ENCODE results near the gene BTBD19.

DNA sequence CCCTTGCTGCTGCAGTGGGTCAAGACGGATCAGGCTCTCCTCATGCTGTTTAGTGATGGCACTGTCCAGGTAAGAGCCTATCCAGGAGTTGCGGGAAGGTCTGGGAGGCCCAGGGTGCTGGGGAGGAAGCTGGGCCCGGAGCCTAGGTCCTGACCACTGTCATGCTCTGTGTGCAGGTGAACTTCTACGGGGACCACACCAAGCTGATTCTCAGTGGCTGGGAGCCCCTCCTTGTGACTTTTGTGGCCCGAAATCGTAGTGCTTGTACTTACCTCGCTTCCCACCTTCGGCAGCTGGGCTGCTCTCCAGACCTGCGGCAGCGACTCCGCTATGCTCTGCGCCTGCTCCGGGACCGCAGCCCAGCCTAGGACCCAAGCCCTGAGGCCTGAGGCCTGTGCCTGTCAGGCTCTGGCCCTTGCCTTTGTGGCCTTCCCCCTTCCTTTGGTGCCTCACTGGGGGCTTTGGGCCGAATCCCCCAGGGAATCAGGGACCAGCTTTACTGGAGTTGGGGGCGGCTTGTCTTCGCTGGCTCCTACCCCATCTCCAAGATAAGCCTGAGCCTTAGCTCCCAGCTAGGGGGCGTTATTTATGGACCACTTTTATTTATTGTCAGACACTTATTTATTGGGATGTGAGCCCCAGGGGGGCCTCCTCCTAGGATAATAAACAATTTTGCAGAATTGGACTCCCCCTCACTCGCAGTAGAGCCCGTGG, 2.9 kb upstream of the BTBD19 start:
- no peak for TF ChIP-seq YY1 (IDR thresholded peaks at IDR 0.05; ENCODE audit: low read depth)
- TF ChIP-seq, protein P1, sequence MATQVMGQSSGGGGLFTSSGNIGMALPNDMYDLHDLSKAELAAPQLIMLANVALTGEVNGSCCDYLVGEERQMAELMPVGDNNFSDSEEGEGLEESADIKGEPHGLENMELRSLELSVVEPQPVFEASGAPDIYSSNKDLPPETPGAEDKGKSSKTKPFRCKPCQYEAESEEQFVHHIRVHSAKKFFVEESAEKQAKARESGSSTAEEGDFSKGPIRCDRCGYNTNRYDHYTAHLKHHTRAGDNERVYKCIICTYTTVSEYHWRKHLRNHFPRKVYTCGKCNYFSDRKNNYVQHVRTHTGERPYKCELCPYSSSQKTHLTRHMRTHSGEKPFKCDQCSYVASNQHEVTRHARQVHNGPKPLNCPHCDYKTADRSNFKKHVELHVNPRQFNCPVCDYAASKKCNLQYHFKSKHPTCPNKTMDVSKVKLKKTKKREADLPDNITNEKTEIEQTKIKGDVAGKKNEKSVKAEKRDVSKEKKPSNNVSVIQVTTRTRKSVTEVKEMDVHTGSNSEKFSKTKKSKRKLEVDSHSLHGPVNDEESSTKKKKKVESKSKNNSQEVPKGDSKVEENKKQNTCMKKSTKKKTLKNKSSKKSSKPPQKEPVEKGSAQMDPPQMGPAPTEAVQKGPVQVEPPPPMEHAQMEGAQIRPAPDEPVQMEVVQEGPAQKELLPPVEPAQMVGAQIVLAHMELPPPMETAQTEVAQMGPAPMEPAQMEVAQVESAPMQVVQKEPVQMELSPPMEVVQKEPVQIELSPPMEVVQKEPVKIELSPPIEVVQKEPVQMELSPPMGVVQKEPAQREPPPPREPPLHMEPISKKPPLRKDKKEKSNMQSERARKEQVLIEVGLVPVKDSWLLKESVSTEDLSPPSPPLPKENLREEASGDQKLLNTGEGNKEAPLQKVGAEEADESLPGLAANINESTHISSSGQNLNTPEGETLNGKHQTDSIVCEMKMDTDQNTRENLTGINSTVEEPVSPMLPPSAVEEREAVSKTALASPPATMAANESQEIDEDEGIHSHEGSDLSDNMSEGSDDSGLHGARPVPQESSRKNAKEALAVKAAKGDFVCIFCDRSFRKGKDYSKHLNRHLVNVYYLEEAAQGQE (IDR thresholded peaks at IDR 0.05; ENCODE audit: low read depth, low read length): no peak
- TF ChIP-seq, protein P2, sequence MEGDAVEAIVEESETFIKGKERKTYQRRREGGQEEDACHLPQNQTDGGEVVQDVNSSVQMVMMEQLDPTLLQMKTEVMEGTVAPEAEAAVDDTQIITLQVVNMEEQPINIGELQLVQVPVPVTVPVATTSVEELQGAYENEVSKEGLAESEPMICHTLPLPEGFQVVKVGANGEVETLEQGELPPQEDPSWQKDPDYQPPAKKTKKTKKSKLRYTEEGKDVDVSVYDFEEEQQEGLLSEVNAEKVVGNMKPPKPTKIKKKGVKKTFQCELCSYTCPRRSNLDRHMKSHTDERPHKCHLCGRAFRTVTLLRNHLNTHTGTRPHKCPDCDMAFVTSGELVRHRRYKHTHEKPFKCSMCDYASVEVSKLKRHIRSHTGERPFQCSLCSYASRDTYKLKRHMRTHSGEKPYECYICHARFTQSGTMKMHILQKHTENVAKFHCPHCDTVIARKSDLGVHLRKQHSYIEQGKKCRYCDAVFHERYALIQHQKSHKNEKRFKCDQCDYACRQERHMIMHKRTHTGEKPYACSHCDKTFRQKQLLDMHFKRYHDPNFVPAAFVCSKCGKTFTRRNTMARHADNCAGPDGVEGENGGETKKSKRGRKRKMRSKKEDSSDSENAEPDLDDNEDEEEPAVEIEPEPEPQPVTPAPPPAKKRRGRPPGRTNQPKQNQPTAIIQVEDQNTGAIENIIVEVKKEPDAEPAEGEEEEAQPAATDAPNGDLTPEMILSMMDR (IDR thresholded peaks at IDR 0.05): peak; percentile 29
- TF ChIP-seq, protein P3, sequence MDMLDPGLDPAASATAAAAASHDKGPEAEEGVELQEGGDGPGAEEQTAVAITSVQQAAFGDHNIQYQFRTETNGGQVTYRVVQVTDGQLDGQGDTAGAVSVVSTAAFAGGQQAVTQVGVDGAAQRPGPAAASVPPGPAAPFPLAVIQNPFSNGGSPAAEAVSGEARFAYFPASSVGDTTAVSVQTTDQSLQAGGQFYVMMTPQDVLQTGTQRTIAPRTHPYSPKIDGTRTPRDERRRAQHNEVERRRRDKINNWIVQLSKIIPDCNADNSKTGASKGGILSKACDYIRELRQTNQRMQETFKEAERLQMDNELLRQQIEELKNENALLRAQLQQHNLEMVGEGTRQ (IDR thresholded peaks at IDR 0.05; ENCODE audit: borderline replicate concordance, low read depth, low read length): no peak
- TF ChIP-seq FOXM1 (IDR thresholded peaks at IDR 0.05; ENCODE audit: low read depth): no peak
- TF ChIP-seq, protein P4, sequence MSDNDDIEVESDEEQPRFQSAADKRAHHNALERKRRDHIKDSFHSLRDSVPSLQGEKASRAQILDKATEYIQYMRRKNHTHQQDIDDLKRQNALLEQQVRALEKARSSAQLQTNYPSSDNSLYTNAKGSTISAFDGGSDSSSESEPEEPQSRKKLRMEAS (IDR thresholded peaks at IDR 0.05; ENCODE audit: low read depth): no peak
- TF ChIP-seq TEAD4 (IDR thresholded peaks at IDR 0.05; ENCODE audit: borderline replicate concordance, insufficient read depth): no peak
- TF ChIP-seq GATA2 (CRISPR knock-in tag; IDR thresholded peaks at IDR 0.05): no peak
- no peak for TF ChIP-seq EP300 (IDR thresholded peaks at IDR 0.05; ENCODE audit: borderline replicate concordance in 1 of 2, low read depth in 1 of 2, low read length in 1 of 2)

Data from SK-N-SH (cell line).